Heart right ventricle (tissue), 16 donors: Measurements from ENCODE around the gene SLCO2A1. TPM values are rescaled to one million over a fixed set of nuclear protein-coding genes. Genes with fewer than 3 reads are reported as not detected.

Experiments used
- ATAC-seq, 8 donors: fragments of 200-7000 bp; cut with Tn5 transposase; one replicate each; pipeline ENCODE4 v1.9.1; 2020; ENCODE audit warnings: mild to moderate bottlenecking in 8 of 8, moderate library complexity in 8 of 8, moderate number of reproducible peaks in 1 of 8
- DNase-seq, 2 donors: peaks; one replicate each; pipeline ENCODE4 v3.0.0-alpha.2; 2020
- H3K27ac ChIP-seq, 10 donors: fragments of 200-600 bp; sonication (generic) in 2 of 10; one replicate each; pipeline versions ENCODE4 v1.5.0 to v1.8.0; 2020 to 2022; ENCODE audit warnings: mild to moderate bottlenecking in 3 of 10
- H3K27me3 ChIP-seq, 7 donors: fragments of 200-600 bp; one replicate each; pipeline ENCODE4 v1.8.0; 2021 to 2022; ENCODE audit warnings: mild to moderate bottlenecking in 2 of 7
- H3K36me3 ChIP-seq, 9 donors: fragments of 200-600 bp; sonication (generic) in 1 of 9; one replicate each; pipeline versions ENCODE4 v1.5.0 to v1.8.0; 2020 to 2022; ENCODE audit warnings: mild to moderate bottlenecking in 2 of 9
- H3K4me1 ChIP-seq, 9 donors: fragments of 200-600 bp; sonication (generic) in 1 of 9; one replicate each; pipeline versions ENCODE4 v1.5.0 to v1.8.0; 2020 to 2022; ENCODE audit warnings: mild to moderate bottlenecking in 4 of 9
- H3K4me3 ChIP-seq, 10 donors: fragments of 200-600 bp; sonication (generic) in 2 of 10; one replicate each; pipeline versions ENCODE4 v1.5.0 to v1.8.0; 2020 to 2022; ENCODE audit warnings: mild to moderate bottlenecking in 7 of 10, moderate library complexity in 2 of 10
- H3K9me3 ChIP-seq, 11 donors: fragments of 200-600 bp in 10 of 11; sonication (generic) in 2 of 11; one replicate each; pipeline versions ENCODE4 v1.5.0 to v1.8.0; 2013 to 2022; ENCODE audit warnings: mild to moderate bottlenecking in 2 of 11, control low read depth in 1 of 11, moderate library complexity in 1 of 11
- WGBS, 2 donors: extraction: QIAGEN DNeasy Blood & Tissue Kit; methylation state at CpG; one replicate each; pipeline ENCODE4 v1.1.7; 2013; ENCODE audit warnings: inconsistent platforms in 1 of 2; 5-methylcytosine and 5-hydroxymethylcytosine counted together
- intact Hi-C, 10 donors: fragments of 100-400 bp; cut with DNase I; formaldehyde crosslinking; loops; one replicate each; pipeline versions ENCODE4 v1.11.1 to v1.14.2; 2022
- polyA plus RNA-seq, 2 donors: library from polyadenylated mRNA; stranded (reverse); fragments of 200-250 nt; gene quantifications; one replicate each; pipeline ENCODE4 v1.2.3, GENCODE V29; 2013
- total RNA-seq, 10 donors: library from RNA; stranded (reverse); fragmentation: NEBNext Ultra II Directional in 3 of 10; extraction: Animal tissue kit (Norgen Biotek cat#: 25700) in 3 of 10; gene quantifications; one replicate each; pipeline versions ENCODE4 v1.2.1 to v1.2.4, GENCODE V29; 2021 to 2023
- TF ChIP-seq, protein P1 (sequence below), 9 donors: fragments of 200-600 bp; sonication (generic) in 2 of 9; IDR thresholded peaks; one replicate each; pipeline versions ENCODE4 v1.5.0 to v1.8.0; 2021 to 2022; ENCODE audit warnings: antibody characterized with exemption in 9 of 9, mild to moderate bottlenecking in 5 of 9, moderate library complexity in 1 of 9
- donor health status: Arrhythmogenic right ventricular cardiomyopathy.
- donor health status: ischemic (EF 13 %, LVEDD 7.1; RV severe dilation, severe dysfunction).
- donor health status: healthy with polysubstance abuse.
- donor health status: DM: no; HTN: yes; CAD: no.
- donor health status: DM: no; HTN: no; CAD: no.
- donor health status: ischemic (EF 25% LVEDD 6.9; RV normal size, moderate dysfunction).
- donor health status: ischemic (EF 25% LVEDD 5.7; RV mildly dilated, moderate dysfunction).
- donor health status: healthy.
- donor health status: DM: yes; HTN: yes; CAD: no.
- donor health status: Ischemic cardiomyopathy.
- donor health status: ischemic (EF 35%, LVEDD 5.7; RV mildly dilated, moderate dysfunction).
- donor health status: nonischemic (EF 11% LVEDD 7.7; RV severe dilation, severe dysfunction).
- donor health status: DM: yes; HTN: yes; CAD: no.
- donor health status: PGD.
- donor health status: ischemic (EF 29% LVEDD 5.4; RV normal size, mild dysfunction).
- donor health status: nonischemic (EF 23%, LVEDD 6.1; RV moderate dilation, normal function).

Gene SLCO2A1
- total and polyA plus RNA-seq, 12 donors, result 3.6 to 30.4 (median 10.0) TPM

- Histone ChIP-seq H3K27ac (no peak overlapping the region), H3K4me1 (peaks cover 0 to 10% (median 0%) of the 10 kb centered on the region in 9 donors), H3K27me3 (no peaks in the 10 kb centered on the region), H3K4me3 (no peak overlapping the region), H3K36me3 (no peaks in the 10 kb centered on the region), H3K9me3 (peaks cover 0 to 4% (median 0%) of the 10 kb centered on the region in 11 donors)
- TF ChIP-seq, protein P1, sequence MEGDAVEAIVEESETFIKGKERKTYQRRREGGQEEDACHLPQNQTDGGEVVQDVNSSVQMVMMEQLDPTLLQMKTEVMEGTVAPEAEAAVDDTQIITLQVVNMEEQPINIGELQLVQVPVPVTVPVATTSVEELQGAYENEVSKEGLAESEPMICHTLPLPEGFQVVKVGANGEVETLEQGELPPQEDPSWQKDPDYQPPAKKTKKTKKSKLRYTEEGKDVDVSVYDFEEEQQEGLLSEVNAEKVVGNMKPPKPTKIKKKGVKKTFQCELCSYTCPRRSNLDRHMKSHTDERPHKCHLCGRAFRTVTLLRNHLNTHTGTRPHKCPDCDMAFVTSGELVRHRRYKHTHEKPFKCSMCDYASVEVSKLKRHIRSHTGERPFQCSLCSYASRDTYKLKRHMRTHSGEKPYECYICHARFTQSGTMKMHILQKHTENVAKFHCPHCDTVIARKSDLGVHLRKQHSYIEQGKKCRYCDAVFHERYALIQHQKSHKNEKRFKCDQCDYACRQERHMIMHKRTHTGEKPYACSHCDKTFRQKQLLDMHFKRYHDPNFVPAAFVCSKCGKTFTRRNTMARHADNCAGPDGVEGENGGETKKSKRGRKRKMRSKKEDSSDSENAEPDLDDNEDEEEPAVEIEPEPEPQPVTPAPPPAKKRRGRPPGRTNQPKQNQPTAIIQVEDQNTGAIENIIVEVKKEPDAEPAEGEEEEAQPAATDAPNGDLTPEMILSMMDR (IDR thresholded peaks at IDR 0.05), result no peak
- DNase-seq, result no peak
- WGBS, 2 donors, result 84 to 85% methylated on average over 5 of the region's 5 CpGs
- intact Hi-C loops, result loop anchor here in 5 of 10 donors (5.0 to 10.0 kb wide), 3 partner anchors 92 to 102 kb away; no protein-coding TSS in a partner anchor
- ATAC-seq, result no peak
Measured at GRCh38 chr3:134037168-134037567, 7.4 kb upstream of the SLCO2A1 start.

GRCh38 chr3:134036291-134036690 lies 6.6 kb upstream of the SLCO2A1 start:
- intact Hi-C loops, result loop anchor here in 5 of 10 donors (5.0 to 10.0 kb wide), 3 partner anchors 91 to 101 kb away; no protein-coding TSS in a partner anchor
- Histone ChIP-seq H3K9me3 (no peaks in the 10 kb centered on the region), H3K36me3 (no peaks in the 10 kb centered on the region), H3K27me3 (peaks cover 0 to under 1% (median 0%) of the 10 kb centered on the region in 7 donors), H3K4me1 (peaks cover 0 to 16% (median 0%) of the 10 kb centered on the region in 9 donors), H3K4me3 (no peak overlapping the region), H3K27ac (no peak overlapping the region)
- 87 to 89% methylated on average over 5 of the region's 5 CpGs for WGBS, 2 donors
- TF ChIP-seq, protein P1 (IDR thresholded peaks at IDR 0.05), result no peak
- DNase-seq (no peak), ATAC-seq (no peak)

DNA sequence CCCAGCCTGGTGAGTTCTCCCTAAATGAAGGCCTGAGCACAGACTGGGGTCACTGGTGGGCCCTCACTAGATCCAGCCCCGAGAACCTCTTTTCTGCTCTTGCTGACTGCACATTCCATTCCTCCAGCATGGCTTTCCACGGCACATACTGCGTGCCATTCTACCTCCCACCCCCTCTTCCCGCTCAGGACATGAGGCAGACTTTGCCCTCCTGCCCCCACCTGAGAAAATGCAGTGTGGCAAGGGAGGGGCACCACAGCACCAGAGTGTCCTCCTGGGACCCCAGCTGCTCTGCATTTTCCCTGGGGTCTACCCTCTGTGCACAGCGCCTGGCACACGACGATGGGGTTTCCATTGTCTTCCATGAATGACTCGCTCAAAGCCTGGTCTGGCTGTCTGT lies 6.1 kb upstream of the SLCO2A1 start:
- intact Hi-C loops, result loop anchor here in 5 of 10 donors (5.0 to 10.0 kb wide), 3 partner anchors 91 to 101 kb away; no protein-coding TSS in a partner anchor
- Histone ChIP-seq H3K4me1 (peaks cover 0 to 17% (median 0%) of the 10 kb centered on the region in 9 donors), H3K9me3 (no peaks in the 10 kb centered on the region), H3K4me3 (no peak overlapping the region), H3K27me3 (peaks cover 0 to 5% (median 0%) of the 10 kb centered on the region in 7 donors), H3K27ac (no peak overlapping the region), H3K36me3 (no peaks in the 10 kb centered on the region)
- WGBS, 2 donors, result 89 to 91% methylated on average over 8 of the region's 8 CpGs
- ATAC-seq (no peak), DNase-seq (no peak)
- TF ChIP-seq, protein P1 (IDR thresholded peaks at IDR 0.05), result no peak

DNA sequence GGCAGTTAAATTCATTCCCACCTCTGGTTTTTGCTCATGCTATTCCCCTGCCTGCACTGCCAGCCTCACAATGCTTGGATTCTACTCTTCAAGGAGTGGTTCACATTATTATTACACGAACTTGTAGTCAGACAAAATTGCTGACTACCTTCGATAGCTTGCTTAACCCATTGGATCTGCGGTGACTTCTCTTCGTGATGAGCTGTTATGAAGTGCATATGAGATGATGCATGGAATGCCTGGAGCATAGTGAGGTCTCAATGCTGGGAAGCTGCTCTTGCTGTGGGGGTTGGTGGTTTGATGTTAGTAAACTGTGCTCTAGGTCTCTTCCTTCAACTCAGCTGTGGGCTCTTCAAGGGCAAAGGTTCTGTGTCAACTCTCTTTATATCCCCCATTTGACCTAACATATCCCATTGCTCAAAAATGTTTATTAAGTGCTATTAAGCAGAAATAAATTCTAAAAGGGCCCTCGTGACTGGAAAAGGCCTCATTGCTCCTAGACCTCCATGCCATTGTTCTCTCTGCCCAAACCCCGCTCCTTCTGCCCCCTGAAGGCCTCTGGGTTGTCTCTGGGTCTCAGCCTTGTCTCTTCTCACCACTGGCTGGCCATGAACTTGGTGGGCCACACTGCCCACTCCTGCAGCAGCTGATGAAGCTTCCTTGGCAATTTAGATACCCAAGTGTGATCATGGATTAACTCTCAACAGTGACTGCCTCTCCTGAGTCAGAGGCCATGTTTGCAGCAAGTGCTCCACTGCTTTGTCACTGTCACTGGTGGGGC lies 4.5 kb upstream of the SLCO2A1 start:
- Histone ChIP-seq H3K27ac (no peak overlapping the region), H3K27me3 (peaks cover 0 to 21% (median under 1%) of the 10 kb centered on the region in 7 donors), H3K36me3 (no peaks in the 10 kb centered on the region), H3K4me1 (peaks cover 0 to 21% (median under 1%) of the 10 kb centered on the region in 9 donors), H3K9me3 (no peaks in the 10 kb centered on the region), H3K4me3 (no peak overlapping the region)
- WGBS, 2 donors, result 91 to 94% methylated on average over 6 of the region's 6 CpGs
- TF ChIP-seq, protein P1 (IDR thresholded peaks at IDR 0.05), result no peak
- no peak for DNase-seq
- intact Hi-C loops, result loop anchor here in 2 of 10 donors (10.0 kb wide), 2 partner anchors 89 to 99 kb away; no protein-coding TSS in a partner anchor
- no peak for ATAC-seq
